Left forelimb (tissue), 1 donor: Measurements from ENCODE around the gene SPECC1.
"Not testable (repeated sequence)": the region's sequence is repeated elsewhere in the genome, so short reads cannot be mapped to it uniquely, and the experiment has no call there.

Experiments
- DNase-seq: peaks from one replicate; pipeline ENCODE4 v3.0.0-alpha.2; 2018; ENCODE audit warnings: low spot score

The SPECC1 gene, protein sequence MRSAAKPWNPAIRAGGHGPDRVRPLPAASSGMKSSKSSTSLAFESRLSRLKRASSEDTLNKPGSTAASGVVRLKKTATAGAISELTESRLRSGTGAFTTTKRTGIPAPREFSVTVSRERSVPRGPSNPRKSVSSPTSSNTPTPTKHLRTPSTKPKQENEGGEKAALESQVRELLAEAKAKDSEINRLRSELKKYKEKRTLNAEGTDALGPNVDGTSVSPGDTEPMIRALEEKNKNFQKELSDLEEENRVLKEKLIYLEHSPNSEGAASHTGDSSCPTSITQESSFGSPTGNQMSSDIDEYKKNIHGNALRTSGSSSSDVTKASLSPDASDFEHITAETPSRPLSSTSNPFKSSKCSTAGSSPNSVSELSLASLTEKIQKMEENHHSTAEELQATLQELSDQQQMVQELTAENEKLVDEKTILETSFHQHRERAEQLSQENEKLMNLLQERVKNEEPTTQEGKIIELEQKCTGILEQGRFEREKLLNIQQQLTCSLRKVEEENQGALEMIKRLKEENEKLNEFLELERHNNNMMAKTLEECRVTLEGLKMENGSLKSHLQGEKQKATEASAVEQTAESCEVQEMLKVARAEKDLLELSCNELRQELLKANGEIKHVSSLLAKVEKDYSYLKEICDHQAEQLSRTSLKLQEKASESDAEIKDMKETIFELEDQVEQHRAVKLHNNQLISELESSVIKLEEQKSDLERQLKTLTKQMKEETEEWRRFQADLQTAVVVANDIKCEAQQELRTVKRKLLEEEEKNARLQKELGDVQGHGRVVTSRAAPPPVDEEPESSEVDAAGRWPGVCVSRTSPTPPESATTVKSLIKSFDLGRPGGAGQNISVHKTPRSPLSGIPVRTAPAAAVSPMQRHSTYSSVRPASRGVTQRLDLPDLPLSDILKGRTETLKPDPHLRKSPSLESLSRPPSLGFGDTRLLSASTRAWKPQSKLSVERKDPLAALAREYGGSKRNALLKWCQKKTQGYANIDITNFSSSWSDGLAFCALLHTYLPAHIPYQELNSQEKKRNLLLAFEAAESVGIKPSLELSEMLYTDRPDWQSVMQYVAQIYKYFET

DNA sequence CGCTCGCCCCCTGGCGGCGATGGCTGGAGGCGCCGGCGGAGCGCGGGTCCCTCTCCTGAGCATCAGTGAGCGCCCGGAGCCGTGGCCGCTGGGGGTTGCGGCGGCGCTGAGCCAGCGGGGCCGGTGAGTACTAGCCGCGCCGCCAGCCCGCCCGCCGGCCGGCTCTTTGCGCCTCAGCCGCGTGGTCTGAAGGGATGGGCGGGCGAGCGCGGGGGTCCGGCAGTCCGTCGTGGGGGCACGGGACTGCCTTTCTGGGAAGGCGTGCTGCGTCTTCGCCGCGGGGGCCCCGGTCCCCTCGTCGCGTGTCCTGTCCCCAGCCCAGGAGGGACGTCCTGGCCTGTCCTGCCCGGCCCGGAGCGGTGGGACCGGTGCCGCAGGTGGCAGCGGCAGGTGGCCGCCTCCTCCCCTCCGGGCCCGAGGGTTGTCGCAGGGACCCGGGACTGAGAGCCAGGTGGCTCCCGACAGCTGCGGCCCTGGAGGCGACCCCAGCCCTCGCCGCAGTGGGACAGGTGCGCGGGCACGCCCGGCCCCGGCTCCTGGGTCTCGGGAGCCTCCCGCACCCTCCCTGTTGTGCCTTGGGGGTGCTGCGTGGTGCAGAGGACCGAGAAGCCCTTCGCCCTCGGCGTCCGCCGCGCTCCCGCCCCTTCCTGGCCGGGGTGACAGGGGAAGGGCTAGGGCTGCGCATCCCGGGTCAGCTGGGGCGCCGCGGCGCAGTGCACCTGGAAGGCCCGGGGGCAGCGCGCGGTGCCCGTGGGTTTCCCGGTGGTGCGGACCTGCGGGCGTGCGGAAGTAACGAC, at the start of gene SPECC1:
Gene SPECC1, plus strand, starts transcription at position 58 of the 797 bp plus-strand sequence. CDS start 87,293 bp downstream, outside the sequence.
- DNase-seq: no peak

DNA sequence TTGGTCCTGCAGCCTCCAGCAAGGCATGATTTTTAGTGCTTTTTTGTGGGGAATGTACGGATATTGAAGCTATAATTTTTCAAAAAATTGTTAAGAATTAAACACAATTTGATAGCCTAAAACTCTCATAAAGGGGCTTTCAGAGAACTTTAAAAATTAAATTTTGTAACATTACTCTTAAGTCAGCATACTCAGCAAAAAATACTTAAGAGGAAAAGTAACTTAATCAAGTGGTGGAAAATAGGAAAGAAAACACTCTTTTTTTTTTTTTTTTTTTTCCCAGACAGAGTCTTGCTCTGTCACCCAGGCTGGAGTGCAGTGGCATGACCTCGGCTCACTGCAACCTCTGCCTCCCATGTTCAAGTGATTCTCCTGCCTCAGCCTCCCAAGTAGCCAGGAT, 46.2 kb upstream of the SPECC1 start:
- DNase-seq: not testable (repeated sequence)

DNA sequence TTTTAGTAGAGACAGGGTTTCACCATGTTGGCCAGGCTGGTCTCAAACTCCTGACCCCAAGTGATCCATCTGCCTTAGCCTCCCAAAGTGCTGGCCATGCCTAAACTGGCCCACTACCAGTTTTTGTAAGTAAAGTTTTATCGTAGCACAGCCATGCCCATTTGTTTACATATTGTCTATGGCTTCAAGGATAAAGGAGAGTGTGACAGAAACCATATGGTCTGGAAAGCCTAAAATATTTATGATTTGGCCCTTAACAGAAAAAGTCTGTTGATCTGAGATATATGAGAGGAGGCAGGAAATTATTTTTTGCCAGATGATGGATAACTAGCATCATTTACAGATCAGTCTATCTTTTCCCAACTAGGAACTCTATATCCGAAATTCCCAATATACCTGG, 36.0 kb upstream of the SPECC1 start:
- DNase-seq: no peak

DNA sequence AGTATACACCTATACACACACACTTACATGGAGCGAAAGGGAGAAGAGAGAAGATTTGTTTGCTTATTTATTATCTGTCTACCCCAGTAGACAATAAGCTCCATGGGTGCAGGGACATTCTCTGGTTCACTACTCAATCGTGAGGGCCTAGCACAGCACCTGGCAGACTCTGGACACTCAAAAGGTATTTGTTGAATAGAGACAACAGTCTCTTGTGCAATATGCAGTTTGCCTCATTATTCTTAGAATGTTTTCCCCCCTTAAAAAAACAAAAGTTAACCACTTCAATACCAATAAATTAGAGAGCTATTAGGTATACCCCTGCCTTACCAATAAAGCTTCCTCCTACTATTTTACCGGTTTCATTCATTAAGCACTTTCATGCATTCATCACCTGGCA, 33.6 kb upstream of the SPECC1 start:
- DNase-seq: no peak

DNA sequence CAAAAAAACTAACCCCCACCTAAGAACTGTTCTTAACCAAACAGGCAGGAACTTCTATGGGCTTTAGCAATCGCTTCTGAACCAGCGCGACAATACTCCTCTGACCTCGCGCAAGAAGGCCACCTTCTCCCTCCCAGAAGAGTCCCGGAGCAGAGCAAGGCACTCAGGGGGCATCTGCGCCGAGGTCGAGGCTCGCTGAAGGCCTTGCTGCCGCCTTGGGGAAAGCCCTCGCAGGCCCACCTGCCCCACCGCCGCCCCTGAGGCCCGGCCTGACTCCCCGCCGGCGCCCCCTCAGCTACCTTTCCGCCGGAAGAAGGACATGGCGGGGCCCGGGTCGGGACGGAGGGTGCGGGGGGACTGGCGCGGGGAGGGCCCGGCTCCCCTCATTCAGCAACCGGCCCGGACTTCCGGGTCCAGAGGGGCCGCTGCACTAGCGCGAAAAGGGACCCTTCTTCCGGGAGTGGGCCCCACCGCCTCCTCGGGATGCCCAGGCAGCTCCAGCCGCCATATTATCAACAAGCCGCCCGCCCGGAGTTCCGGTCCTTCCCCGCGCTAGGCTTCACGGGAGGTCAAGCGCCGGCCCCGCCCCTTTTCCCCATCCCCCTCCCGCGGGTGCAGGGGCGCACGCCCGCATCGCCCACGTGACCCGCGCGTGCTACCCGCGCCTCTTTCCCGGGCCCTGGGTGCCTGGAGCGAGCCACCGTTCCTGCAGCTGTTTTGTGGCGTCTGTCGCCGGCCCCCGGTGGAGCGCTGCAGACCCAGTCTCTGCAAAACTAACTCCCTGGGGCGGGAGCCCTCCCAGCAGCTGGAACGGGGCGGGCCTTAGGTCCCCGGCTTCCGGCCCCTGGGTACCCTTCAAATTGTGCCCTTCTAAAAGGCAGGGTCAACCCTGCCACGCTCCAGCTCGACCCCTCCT, 31.6 kb upstream of the SPECC1 start, which contains the start of gene AKAP10:
Gene AKAP10, minus strand, starts transcription at position 536 of the 916 bp plus-strand sequence. Its CDS starts 149 bp downstream, at position 387.
- DNase-seq: peak; percentile 96

DNA sequence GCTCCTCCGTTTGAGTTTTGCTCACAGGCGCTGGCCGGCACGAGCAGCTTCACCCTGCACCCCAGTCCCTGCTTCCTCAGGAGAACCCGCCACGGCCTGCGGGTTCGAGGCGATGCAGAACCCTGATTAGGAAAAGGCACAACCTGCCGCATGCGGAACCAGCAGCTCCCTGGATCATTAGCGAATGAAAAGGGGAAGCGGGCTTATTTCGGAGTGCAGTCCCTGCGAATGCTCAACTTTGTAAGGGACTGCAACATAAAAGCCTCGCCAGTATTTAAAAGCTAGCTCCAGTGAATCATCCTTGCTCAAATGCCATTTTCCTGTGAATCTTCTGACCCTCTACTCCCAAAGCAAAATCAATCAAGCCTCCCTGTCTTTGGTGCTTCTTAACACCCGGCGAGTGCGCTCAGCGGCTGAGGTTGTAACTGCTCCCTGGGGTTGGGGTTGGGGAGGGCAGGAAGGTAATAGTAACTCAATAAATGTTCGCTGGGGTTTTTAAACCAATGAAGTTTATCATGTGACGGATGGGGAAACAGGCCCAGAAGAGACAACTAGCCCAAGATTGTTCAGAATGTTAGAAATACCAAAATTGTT, 30.9 kb upstream of the SPECC1 start:
- DNase-seq: no peak

DNA sequence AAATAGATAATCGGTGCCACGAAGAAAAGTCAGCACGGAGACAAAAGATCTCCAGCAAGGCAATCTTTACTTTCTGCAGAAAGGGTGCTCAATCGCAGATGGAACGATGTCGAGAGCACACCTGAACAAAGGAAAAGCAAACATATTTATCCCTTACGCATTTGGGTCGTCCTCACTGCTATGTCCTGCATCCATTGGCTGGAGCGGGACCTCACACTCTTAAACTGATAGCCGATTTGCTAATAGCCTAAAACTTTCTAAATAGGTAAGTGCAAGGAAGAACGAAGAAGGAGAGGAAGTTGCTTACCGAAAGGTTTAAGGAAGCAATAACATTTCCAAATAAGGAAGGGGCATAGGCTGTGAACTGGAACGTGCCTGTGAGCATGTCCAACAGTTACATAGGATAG, 30.4 kb upstream of the SPECC1 start:
- no peak for DNase-seq

DNA sequence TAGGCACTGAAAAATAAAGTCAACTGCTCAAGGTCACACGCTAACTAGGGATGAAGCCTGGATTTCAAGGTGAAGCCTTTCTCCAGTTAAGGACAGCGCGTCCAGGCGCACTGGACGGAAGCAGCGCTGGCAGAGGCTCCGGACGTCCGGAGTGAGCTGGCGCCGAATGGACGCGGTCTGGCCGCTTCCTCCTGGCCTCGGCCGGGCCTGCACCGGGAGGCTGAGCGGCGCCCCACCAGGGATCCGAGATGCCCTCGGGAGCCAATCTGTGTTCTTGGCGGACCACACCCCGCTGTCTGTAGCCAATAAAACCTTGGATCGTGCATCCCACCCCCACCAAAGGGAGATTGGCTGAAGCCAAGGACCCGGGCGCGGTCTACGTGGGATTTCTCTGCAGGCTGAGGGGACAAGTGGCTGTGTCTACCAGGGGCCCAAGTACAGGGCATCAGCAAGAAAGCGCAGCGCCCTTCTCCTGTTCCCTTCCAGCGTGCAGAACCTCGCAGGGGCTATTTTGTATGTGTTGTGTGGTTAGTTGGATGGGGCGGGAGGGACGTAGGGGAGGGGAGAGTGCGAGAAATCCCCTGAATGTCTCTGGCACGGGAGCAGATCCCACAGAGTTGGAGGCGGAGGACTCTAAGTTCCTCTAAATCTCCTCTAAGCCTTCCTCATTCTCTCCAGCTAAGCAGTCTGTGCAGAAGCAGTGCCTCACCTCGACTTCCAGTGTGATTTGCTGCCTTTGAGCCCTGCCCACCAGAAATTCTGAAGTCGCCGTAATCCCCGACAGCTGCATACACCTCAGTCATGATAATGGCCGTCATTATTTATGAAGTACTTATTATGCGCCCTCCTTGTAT, 29.0 kb upstream of the SPECC1 start:
- no peak for DNase-seq

DNA sequence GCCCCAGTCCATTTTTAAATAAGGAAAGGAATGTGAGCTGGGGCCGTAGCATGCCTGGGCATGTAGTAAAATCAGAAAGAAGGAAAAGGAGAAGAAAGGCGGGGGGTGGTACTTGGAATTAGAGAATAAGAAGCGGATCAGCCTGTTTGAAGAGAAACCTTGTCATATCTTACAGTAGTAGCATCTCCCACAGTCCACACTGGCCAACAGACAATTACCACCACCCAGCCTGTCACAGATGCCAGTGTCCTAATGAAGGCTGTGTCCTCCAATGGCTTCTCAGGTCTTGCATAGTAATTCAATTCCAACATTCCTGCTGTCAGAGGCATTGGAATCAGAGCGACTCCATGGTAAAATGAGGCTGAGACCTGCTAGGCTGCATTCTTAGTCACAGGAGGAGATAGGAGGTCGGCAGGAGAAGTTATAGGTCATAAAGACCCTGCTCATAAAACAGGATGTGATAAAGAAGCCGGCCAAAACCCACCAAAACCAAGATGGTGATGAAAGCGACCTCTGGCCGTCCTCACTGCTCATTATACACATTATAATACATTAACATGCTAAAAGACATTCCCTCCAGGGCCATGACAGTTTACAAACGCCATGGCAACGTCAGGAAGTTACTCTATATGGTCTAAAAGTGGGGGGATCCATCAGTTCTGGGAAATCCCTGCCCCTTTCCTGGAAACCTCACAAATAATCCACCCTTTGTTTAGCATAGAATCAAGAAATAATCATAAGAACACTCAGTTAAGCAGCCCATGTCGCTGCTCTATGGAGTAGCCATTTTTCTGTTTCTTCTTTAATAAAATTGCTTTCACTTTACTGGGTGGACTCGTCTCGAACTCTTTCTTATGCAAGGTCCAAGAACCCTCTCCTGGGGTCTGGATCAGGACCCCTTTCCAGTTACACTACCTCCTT, 22.0 kb upstream of the SPECC1 start:
- no peak for DNase-seq

DNA sequence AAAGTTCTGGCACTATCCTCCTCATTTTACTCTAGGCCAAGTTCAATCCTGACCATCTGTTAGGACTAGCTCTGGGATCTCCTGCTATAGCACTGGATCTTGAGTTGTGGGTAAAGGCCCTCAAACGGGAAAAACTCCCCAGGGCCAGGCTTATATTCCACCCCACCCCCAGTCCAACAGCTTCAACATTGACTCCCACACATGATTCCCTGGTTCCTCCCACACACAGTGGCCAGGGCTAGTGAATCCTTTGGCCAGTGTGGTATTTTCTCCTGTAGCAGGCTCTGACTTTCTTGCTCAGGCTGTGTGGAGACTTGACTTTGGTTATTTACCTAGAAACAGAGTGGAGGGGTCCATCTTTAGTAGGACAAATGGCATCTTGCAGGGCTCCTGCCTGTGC, 21.3 kb upstream of the SPECC1 start:
- DNase-seq: no peak

DNA sequence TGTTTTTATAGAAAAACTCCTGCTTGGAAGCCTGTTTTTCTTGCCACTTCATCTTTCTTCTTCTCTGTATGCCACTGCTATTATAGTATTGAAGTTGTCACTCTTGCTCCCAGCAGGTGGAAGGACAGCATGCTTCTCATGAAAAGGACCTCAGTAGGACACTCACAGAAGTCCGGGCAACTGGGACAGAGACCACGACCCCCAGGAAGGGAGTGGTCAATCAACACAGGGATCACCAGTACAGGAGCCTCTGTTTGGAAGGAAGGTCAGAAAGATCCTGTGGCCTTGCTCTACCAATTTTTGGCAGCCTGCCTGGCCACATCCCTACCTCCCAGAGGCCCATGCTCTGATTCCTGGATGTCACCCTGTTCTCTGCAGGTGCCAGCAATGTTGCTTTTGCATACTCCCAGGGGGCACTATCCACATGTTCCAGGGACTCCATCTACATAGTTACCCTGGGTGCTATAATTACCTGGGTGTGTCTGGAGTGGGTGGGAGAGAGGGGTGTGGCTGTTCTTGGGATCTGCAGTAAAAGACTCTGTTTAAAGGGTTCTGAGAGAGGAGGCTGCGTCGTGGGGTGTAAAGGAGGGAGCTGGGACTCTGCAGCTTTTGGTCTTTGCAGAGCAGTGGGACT, 17.8 kb upstream of the SPECC1 start:
- no peak for DNase-seq

DNA sequence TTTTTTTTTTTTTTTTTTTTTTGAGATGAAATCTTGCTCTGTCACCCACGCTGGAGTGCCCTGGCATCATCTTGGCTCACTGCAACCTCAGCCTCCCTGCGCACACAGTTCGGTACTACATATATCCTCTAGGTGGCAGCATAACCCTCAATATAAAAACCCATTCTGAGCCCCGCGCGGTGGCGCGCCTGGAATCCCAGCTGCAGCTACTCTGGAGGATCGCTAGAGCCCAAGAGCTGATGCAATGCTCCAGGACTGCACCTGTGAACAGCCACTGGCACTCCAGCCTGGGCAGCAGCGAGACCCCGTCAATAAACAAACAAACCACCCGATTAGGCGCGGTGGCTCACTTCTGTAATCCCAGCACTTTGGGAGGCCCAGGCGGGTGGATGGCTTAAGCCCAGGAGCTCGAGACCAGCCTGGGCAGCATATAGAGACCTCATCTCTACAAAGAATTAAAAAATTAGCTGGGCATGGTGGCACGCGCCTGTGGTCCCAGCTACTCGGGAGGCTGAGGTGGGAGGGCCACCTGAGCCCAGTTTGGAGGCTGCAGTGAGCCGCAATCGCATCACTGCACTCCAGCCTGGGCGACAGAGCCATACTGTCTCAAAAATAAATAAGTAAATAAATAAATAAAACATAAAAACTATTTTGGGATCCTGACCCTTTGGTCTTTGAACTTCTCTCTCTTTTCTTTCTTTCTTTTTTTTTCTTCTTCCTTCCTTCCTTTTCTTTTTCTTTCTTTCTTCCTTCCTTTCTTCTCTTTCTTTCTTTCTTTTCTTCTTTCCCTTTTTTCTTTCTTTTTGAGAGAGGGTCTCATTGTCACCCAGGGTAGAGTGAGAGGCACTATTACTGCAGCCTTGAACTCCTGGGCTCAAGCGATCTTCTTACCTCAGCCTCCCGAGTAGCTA, 16.1 kb upstream of the SPECC1 start:
- DNase-seq: peak; percentile 90

DNA sequence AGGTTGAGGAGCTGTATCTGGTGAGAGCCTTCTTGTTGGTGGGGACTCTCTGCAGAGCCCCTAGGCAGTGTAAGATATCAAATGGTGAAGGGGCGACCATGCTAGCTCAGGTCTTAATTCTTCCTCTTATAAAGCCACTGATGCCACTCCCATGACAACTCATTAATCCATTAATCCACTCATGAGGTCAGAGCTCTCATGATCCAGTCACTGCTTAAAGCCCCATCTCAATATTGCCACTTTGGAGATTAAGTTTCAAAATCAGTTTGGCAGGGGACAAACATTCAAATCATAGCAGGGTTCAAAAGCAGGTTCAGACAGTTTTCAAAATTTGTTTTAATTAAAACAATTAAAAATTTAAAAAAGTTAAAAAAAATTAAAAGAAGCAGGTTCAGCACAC, 13.1 kb upstream of the SPECC1 start:
- no peak for DNase-seq

DNA sequence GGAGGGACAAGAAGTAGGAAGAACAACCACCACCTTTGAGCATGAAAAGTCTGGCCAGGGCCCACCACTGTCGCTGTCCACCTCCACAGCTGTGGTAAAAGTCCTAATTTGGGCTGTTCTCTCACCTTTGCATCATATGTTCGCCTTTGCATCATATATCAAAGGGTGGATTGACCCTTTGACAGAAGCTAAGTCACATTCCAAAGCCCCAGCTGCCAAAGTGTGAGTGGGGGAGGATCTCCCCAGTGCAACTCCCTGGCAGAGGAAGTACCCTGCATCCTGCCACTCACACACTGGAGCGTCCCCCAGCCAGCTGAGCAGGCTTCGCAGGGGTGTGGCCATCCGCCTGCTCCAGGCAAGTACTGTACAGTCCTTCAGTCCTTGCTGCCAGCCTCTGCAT, 12.7 kb upstream of the SPECC1 start:
- no peak for DNase-seq

DNA sequence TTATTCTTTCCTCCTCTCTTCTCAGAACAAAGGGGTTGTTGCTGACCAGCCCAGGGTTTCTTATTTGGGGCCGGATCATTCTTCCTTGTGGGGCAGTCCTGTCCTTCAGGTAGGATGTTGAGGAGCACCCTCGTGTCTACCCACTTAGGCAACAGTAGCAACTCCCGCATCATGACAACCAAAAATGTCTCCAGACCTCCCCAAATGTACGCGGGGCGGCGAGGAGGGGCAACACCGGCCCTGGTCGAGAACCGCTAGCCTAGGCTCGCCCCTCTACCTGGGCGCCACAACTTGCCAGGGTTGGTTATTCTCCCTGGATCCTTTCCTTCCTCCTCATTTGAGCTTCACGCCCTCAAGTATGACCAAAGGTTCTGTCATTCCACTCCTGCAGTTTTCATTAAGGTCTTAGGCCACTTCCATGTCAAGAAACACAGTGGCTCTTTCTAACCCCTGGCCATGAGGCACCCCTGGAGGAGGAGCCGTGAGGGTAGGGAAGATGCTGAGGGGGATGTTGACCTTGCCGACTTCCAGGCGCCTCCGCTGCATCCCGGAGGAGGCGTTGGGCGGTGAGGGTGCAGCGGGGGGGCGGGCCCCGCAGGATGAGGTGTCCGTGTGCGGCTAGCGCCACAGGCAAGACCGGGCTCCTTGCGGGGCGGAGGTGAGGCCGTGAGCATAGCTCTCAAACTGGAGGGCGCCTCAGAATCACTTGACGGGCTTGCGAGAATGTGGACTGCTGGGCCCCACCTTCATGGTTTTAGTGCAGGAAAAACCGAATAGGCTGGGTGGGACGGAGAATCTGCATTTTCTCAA, 712 bp upstream of the SPECC1 start:
- DNase-seq: no peak

DNA sequence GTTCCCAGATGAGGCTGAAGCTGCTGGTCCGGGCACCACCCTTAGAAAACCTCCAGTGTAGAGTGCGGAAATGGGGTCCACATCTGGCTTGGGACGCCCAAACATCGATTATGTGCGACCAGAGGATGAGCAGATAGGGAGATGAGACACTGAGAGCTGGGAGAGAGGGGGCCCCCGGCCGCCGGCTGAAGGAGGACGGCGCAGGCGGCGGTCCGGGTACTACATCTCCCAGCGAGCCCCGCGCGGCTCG, 182 bp upstream of the SPECC1 start:
- peak; percentile 90 for DNase-seq
